GM18511 (cell line): ENCODE data around the gene CD99.
A peak's percentile ranks its signal among the peaks of the same experiment; 100 is the strongest.

ENCODE experiments used
- ATAC-seq: cut with Tn5 transposase; IDR thresholded peaks from one replicate; pipeline ENCODE4 v1.9.1; 2021; ENCODE audit warnings: mild to moderate bottlenecking, moderate library complexity; ENCODE audit not compliant: unreplicated experiment

CD99 gene

GRCh38 chrX:2697741-2698299, 6.7 kb downstream of the CD99 start:
- no peak for ATAC-seq

- no peak for ATAC-seq
These were observed 7.5 kb downstream of the CD99 start for GRCh38 chrX:2698604-2699003.

GRCh38 chrX:2699959-2700358, 8.9 kb downstream of the CD99 start:
- no peak for ATAC-seq

- no peak for ATAC-seq
These were observed 9.6 kb downstream of the CD99 start for GRCh38 chrX:2700405-2701320.

- peak; percentile 43 for ATAC-seq
These were observed 10.5 kb downstream of the CD99 start for GRCh38 chrX:2701600-2701999.

- ATAC-seq: no peak
These were observed 12.9 kb downstream of the CD99 start for GRCh38 chrX:2703991-2704369.

- no peak for ATAC-seq
These were observed 14.1 kb downstream of the CD99 start for GRCh38 chrX:2705046-2705832.

GRCh38 chrX:2707334-2707760, 16.3 kb downstream of the CD99 start:
- ATAC-seq: peak; percentile 89

- peak; percentile 3 for ATAC-seq
These were observed 16.9 kb downstream of the CD99 start for GRCh38 chrX:2708021-2708420.

GRCh38 chrX:2708592-2709188, 17.6 kb downstream of the CD99 start:
- no peak for ATAC-seq

- no peak for ATAC-seq
These were observed 18.5 kb downstream of the CD99 start for GRCh38 chrX:2709556-2709955.

- no peak for ATAC-seq
These were observed 19.1 kb downstream of the CD99 start for GRCh38 chrX:2710041-2710840.

- ATAC-seq: no peak
These were observed 20.3 kb downstream of the CD99 start for GRCh38 chrX:2711441-2711840.

- no peak for ATAC-seq
These were observed 21.3 kb downstream of the CD99 start for GRCh38 chrX:2712428-2712827.

- ATAC-seq: no peak
These were observed 22.1 kb downstream of the CD99 start for GRCh38 chrX:2712890-2713840.

- no peak for ATAC-seq
These were observed 23.5 kb downstream of the CD99 start for GRCh38 chrX:2714551-2714950.

GRCh38 chrX:2715066-2715600, 24.0 kb downstream of the CD99 start:
- no peak for ATAC-seq

GRCh38 chrX:2717312-2717711, 26.2 kb downstream of the CD99 start:
- no peak for ATAC-seq

- ATAC-seq: no peak
These were observed 27.7 kb downstream of the CD99 start for GRCh38 chrX:2718821-2719220.
